ENCODE measurements around the gene PSMC4. TPM values are rescaled to one million over a fixed set of nuclear protein-coding genes. Genes with fewer than 3 reads are reported as not detected.

The PSMC4 gene
- total and polyA plus RNA-seq, 7 donors: 52.9 to 95.7 (median 74.6) TPM

DNA sequence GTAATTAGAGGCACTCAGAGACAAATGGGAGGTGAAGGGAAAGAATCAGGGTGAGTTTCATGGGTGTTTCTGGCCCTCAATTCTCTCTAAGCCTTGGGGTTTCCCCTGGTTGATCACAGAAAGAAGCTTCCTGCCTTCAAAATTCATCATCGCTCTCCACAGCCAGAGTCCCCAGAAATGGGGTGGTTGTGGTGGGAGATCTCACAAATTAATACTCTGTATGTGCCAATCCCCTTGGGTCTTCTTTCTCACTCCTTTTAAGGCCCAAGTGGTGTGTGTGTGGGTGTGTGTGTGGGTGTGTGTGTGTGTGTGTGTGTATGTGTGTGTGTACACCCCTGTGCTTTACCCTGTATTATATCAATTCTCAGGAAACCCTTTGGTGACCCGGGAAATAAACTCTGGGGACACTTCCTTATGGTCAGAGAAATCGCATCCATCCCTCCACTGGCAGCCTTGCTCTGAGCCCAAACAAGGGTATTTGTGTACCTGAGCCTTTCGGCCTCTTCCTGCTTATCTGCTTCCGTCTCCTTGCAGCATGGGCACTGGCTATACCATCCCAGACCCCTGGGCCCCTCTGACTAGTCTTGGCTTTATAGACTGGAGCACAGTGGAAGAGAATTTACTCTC, 33.8 kb upstream of the PSMC4 start:
- 45 to 51% methylated on average over 5 of the region's 5 CpGs for WGBS, 2 donors
- Histone ChIP-seq H3K27me3 (no peaks in the 10 kb centered on the region), H3K27ac (no peak overlapping the region), H3K36me3 (no peaks in the 10 kb centered on the region), H3K4me1 (no peaks in the 10 kb centered on the region), H3K9me3 (peaks cover 0 to 8% (median 0%) of the 10 kb centered on the region in 4 donors), H3K4me3 (no peak overlapping the region)
- intact Hi-C loops (cut with DNase I): no loop called here
- no peak for TF ChIP-seq EP300 (IDR thresholded peaks at IDR 0.05)
- no peak for TF ChIP-seq POLR2AphosphoS5 (IDR thresholded peaks at IDR 0.05)
- no peak for TF ChIP-seq POLR2A (IDR thresholded peaks at IDR 0.05)
- TF ChIP-seq, protein P1, sequence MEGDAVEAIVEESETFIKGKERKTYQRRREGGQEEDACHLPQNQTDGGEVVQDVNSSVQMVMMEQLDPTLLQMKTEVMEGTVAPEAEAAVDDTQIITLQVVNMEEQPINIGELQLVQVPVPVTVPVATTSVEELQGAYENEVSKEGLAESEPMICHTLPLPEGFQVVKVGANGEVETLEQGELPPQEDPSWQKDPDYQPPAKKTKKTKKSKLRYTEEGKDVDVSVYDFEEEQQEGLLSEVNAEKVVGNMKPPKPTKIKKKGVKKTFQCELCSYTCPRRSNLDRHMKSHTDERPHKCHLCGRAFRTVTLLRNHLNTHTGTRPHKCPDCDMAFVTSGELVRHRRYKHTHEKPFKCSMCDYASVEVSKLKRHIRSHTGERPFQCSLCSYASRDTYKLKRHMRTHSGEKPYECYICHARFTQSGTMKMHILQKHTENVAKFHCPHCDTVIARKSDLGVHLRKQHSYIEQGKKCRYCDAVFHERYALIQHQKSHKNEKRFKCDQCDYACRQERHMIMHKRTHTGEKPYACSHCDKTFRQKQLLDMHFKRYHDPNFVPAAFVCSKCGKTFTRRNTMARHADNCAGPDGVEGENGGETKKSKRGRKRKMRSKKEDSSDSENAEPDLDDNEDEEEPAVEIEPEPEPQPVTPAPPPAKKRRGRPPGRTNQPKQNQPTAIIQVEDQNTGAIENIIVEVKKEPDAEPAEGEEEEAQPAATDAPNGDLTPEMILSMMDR (IDR thresholded peaks at IDR 0.05): no peak
- no peak for DNase-seq

DNA sequence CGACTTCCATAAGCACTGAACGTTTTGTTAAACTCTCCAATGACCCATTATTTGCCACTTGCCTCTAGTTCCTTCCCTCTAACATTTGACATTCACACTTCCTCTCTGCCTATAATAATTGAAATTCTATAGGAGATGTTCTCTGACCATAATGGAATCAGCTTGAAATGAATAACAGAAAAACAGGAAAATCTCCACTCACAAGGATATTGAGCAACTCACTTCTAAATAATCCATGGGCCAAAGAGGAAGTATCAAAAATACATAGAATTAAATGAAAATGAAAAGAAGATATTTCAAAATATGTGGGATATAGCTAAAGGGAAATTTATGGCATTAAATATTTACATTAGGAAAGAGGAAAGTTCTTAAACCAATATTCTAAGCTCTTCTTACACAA, 33.2 kb upstream of the PSMC4 start:
- no peak overlapping the region for H3K4me3 ChIP-seq
- H3K4me1 ChIP-seq: no peaks in the 10 kb centered on the region
- no peak for DNase-seq
- H3K9me3 ChIP-seq: peaks cover 0 to 8% (median 0%) of the 10 kb centered on the region in 4 donors
- no peaks in the 10 kb centered on the region for H3K36me3 ChIP-seq
- 37 to 57% methylated on average over 2 of the region's 2 CpGs for WGBS, 2 donors
- H3K27me3 ChIP-seq: no peaks in the 10 kb centered on the region
- H3K27ac ChIP-seq: no peak overlapping the region
- intact Hi-C loops (cut with DNase I): no loop called here
- TF ChIP-seq, protein P1 (IDR thresholded peaks at IDR 0.05): no peak
- no peak for TF ChIP-seq POLR2AphosphoS5 (IDR thresholded peaks at IDR 0.05)
- TF ChIP-seq POLR2A (IDR thresholded peaks at IDR 0.05): no peak
- no peak for TF ChIP-seq EP300 (IDR thresholded peaks at IDR 0.05)

DNA sequence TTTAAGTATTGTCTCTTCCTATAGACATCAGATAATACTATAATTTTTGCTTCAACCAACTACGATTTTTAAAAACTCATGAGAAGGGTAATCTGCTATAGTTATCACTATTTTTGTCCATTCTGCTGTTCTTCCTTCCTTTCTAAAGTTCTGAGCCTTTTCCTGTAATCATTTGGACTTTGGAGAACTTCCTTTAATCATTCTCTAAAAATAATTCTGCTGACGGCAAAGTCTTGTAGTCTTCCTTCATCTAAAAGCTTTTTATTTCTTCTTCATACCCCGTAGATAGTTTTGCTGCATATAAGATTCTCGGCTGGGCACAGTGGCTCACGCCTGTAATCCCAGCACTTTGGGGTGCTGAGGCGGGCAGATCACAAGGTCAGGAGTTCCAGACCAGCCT, 31.4 kb upstream of the PSMC4 start:
- DNase-seq: no peak
- Histone ChIP-seq H3K27ac (no peak overlapping the region), H3K4me3 (no peak overlapping the region), H3K4me1 (no peaks in the 10 kb centered on the region), H3K36me3 (no peaks in the 10 kb centered on the region), H3K27me3 (no peaks in the 10 kb centered on the region), H3K9me3 (peaks cover 0 to 8% (median 0%) of the 10 kb centered on the region in 4 donors)
- intact Hi-C loops (cut with DNase I): no loop called here
- TF ChIP-seq POLR2AphosphoS5 (IDR thresholded peaks at IDR 0.05): no peak
- TF ChIP-seq POLR2A (IDR thresholded peaks at IDR 0.05): no peak
- TF ChIP-seq, protein P1 (IDR thresholded peaks at IDR 0.05): no peak
- 85 to 94% methylated on average over 6 of the region's 6 CpGs for WGBS, 2 donors

DNA sequence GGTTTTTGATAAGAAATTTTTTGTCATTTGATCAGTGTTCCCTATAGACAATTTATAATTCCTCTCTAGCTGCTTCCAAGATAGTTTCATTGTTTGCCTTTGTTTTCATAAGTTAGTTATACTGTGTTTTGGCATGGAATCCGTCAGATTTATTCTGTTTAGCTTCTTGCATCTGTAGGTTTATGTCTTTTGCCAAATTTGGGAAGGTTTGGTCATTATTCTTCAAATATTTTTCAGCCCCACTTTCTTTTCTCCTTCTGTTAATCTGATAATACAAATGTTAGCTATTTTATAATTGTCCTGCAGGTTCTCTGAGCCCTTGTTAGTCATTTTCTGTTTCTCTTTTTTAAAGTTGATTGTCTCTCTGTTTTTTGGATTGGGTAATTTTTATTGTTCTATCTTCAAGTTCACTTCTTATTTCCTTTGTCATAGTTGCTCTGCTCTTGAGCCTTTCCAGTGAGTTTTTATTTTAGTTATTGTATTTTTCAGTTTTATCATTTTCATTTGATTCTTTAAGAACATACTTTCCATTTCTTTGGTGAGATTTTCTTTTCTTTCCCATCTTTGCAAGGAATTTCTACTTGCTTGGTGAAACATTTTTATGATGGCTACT, 30.6 kb upstream of the PSMC4 start:
- H3K9me3 ChIP-seq: peaks cover 0 to 8% (median 0%) of the 10 kb centered on the region in 4 donors
- no peak for TF ChIP-seq POLR2A (IDR thresholded peaks at IDR 0.05)
- TF ChIP-seq, protein P1 (IDR thresholded peaks at IDR 0.05): no peak
- TF ChIP-seq EP300 (IDR thresholded peaks at IDR 0.05): no peak
- TF ChIP-seq POLR2AphosphoS5 (IDR thresholded peaks at IDR 0.05): no peak
- no peaks in the 10 kb centered on the region for H3K36me3 ChIP-seq
- WGBS, 2 donors: 61 to 66% methylated on average over 1 of the region's 1 CpG
- no peak overlapping the region for H3K4me3 ChIP-seq
- intact Hi-C loops (cut with DNase I): no loop called here
- no peaks in the 10 kb centered on the region for H3K27me3 ChIP-seq
- H3K4me1 ChIP-seq: no peaks in the 10 kb centered on the region
- no peak for DNase-seq
- no peak overlapping the region for H3K27ac ChIP-seq

Data from sigmoid colon (tissue), 7 donors.